GM19240 (cell line): ENCODE measurements around the gene SERGEF.
"Not testable (repeated sequence)": the region's sequence is repeated elsewhere in the genome, so short reads cannot be mapped to it uniquely, and the experiment has no call there.

ENCODE experiments used
- DNase-seq: peaks from one replicate; pipeline ENCODE4 v3.0.0; 2011; ENCODE audit warnings: low spot score; ENCODE audit not compliant: insufficient read length

Gene SERGEF

DNA sequence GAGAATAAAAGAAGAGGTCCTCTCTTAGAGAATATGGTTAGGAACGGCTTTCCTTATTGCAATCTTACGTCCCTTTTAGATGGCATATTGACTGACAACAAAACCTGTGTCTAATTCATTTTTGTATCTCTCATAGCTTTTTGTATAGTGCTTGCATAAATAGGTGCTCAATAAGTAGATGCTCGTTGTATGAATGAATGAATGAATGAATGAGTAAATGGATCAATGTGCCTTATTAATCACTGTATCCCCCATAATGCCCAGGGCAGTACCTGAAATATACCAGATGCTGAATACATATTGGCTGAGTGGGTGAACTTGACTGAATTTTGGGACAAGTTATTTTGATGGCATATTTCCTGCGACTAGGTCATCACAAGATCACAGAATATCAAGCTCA lies 97.9 kb downstream of the SERGEF start:
- DNase-seq: no peak

DNA sequence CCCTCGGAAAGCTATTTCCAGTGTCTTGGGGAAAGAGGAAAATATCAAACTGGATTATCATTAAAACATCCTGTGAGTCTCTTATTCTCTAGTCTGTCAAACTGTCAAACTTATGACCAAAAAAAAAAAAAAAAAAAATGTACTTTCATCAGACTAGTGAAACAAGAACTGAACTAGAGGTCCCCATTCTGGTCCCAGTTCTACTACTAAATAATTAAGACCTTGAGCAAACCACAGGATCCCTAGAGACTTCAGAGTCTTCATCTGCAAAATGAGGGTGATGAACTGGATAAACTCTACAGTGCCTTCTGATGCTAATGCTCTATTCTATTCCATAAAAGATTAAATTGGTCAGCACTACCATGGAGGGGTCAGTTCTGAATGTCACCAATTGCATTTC lies 105.8 kb downstream of the SERGEF start:
- DNase-seq: no peak

DNA sequence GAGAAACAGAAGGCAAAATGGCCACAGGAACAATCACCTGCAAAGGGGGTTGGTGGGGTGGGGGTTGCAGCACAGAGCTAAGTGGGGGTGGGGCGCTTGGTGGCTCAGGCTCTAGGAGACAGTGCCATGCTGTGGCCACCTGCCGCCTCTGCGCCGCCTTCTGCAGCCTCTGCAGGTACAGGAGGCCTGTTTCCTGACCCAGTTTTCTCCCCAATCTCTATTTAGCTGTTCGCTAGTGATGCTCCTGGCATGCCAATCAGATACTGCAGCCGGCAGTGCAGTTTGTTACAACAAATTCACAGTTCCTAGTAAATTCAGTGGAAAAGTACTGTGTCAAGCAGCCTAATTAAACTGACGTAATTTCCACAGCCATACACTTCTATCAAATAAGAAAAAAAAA lies 106.4 kb downstream of the SERGEF start:
- no peak for DNase-seq

- DNase-seq: no peak
Measured at GRCh38 chr11:17905477-17905876, 107.4 kb downstream of the SERGEF start.

DNA sequence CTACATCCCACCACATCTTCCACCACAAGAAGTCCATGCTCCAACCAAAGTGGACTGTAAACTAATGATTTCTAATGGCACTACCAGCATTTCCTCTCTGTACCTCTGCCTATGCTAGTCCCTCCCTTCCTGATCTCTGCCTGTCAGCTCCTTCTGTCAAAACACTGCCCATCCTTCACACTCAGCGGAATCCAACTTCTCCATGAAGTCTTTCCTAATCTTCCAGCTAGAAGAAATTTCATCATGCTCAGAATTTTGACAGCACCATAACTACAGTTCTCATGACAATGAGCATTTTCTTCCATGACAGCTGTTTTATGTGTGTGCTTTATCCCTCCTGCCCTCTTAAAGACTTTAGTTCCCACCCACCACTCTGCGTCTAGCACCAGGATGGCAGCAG lies 111.4 kb downstream of the SERGEF start:
- DNase-seq: no peak

DNA sequence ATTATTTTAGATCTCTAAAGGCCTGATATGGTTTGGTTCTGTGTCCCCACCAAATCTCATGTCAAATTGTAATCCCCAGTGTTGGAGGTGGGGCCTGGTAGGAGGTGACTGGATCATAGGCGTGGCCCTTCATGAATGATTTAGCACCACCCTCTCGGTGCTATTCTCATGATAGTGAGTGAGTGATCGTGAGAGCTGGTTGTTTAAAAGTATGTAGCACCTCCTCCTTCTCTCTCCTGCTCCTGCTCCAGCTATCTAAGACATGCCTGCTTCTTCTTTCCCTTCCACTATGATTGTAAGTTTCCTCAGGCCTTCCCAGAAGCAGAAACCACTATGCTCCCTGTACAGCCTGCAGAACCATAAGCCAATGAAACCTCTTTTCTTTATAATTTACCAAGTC lies 114.1 kb downstream of the SERGEF start:
- DNase-seq: no peak

DNA sequence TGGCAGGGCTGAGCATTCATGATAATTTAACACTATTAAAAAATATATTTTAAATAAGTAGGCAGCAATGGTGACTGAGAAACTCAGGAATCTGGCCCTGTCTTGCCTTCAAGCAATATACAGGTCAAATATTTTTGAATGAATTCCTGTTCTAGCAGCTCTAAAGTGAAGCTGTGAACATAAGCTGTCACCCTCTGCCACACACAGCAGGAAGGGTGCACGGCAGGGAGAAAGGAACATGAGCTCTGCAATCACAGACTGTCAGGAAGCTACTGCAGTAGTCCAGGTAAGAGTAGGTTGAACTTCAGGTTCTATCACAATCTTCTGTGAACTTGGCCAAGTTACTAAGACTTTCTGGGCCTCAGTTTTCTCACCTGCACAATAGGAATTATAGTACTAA lies 114.8 kb downstream of the SERGEF start:
- no peak for DNase-seq

- no peak for DNase-seq
Measured at GRCh38 chr11:17897495-17897894, 115.4 kb downstream of the SERGEF start.

DNA sequence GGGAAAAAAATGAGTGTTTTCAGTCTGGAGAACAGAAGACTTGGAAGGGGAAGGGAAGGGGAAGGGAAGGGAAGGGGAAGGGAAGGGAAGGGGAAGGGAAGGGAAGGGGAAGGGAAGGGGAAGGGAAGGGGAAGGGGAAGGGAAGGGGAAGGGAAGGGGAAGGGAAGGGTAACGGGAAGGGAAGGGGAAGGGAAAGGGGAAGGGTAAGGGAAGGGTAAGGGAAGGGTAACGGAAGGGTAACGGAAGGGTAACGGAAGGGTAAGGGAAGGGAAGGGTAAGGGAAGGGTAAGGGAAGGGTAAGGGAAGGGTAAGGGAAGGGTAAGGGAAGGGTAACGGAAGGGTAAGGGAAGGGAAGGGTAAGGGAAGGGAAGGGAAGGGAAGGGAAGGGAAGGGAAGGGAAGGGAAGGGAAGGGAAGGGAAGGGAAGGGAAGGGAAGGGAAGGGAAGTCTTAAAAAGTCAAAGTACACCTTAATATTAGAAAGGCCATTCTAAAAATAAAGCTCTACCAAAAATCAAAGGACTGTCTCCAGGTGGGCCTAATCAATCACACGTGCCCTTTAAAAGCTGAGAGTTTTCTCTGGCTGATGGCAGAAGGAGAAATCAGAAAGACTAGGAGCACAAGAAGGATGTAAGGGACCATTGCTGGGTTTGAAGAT lies 116.2 kb downstream of the SERGEF start:
- DNase-seq: not testable (repeated sequence)

GRCh38 chr11:17894929-17895658 lies 117.8 kb downstream of the SERGEF start:
- DNase-seq: no peak

GRCh38 chr11:17892409-17892808 lies 120.4 kb downstream of the SERGEF start:
- no peak for DNase-seq

DNA sequence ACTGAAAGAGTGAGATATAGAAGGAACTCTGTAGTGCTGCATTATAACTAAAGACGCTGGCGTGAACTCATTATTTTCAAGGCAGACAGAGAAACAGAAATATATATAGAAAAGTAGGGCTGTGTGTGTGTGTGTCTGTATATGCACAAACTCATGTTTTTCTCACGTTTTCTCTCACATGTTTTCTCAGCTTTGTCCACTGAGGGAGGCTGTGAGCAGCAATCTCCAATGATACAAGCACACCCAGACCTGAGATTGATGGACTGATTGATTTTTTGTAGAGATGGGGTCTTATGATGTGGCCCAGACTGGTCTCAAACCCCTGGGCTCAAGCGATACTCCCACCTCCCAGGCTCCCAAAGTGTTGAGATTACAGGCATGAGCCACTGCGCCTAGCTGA lies 122.5 kb downstream of the SERGEF start:
- DNase-seq: no peak

- DNase-seq: no peak
Measured at GRCh38 chr11:17887779-17888178, 125.1 kb downstream of the SERGEF start.

DNA sequence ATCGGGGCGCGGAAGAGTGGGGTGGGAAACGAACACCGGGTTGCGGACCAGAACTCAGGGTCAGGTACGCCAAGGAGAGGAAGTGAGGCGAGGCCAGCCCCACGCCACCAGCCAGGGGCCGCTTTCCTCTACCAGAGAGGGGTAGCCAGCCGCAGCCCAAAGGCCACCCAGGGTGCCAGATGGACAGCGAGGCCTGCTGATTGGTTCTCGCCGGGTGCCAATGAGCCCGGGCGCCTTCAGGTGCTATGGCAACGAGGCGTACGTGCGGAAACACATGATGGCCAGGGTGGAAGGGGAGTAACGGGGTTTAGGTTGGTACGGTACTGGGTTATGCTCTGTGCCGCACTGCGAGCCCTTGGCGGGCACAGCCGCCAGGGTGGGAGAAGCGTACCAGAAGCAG lies 128.9 kb downstream of the SERGEF start:
- no peak for DNase-seq

DNA sequence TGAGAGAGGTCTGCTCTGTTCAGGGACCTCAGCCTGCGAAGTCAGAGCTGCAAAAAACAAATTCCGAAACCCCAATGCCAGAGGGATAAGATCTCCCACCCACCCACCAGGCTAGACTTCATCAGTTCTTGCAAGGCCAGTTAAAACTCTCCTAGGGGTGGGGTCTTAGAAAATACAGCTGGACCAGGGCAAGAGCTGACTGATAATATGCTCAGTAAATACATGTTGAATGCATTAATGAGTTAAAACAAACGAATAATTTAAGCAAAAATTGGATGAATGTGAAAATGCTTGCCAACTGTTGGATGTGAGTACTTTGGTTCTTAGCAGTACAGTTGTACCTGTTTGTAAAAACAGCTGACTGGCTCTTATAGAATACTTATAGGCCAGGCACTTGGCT lies 129.8 kb downstream of the SERGEF start:
- no peak for DNase-seq

- DNase-seq: no peak
Measured at GRCh38 chr11:17878743-17879142, 134.1 kb downstream of the SERGEF start.

DNA sequence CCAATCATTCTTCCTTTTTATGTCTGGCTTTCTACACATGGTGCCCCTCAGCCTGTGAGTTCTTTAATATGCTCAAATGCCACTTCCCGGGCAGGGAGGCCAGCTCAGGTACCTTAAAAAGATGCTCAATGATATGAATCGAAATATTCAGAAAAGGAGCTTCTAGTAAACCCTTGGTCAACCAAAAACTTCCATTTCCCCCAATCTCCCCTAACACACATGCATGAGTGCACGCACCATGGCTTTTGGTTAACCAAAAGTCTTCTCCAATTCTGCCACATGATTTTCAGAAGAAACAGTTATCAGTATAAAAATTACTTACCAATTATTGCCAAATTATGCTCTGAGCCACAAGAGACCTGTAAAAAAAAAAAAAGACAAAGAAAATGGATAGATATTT lies 135.0 kb downstream of the SERGEF start:
- no peak for DNase-seq

DNA sequence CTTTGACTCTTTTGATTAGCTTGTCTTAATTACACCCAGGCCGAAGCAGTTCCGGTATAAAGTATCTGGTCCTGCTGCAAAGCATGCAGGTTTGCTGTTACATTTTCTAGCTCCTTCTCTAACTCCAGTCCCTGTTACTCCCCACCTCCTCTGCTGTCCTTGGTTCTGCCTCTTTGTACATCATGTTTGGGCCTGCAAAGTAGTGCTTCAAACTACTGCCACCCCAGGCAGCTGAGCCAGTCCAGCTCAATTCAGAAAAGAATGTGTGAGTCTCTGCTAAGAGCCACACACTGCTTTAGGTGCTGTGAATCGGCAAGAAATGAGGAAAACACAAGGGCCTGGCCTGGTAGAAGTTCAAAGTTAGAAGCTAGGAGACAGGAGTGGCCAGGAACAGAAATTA lies 136.0 kb downstream of the SERGEF start:
- DNase-seq: no peak

DNA sequence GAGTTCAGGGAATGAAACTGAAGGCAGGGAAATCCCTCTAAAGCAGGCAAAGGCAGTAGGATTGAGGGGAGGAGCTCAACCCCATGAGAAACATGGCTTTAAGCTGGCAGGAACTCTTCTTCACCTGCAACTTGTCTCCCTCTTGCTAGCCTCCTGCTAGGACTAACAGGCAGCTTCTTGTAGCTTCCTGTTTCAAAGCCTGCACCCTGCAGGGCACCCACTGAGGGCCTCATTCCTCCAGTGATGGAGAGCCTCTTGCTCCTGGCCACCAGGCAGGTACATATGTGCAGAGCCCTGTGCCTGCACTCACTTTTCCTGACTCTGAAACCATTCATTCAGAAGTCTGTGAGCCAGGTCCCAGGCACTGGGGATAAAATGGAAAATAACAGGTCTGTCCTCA lies 137.0 kb downstream of the SERGEF start:
- no peak for DNase-seq

DNA sequence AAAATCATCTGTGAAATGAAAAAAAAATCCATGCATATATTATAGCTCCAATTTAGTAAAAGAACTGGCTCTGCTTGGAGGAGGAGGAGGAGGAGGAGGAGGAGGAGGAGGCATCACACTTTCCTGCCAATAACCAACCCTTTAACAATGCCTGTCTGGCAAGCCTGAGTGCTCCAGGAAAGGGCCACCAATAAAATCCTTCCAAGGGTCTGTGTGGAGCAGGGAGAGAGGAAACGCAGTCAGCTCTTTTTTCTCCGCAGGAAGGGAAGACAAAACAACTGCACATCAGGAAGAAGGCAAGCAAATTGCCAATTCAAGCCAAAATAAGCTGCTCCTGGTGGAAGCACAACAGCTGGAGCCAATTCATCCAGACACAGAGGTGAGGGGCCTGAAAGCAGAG lies 139.3 kb downstream of the SERGEF start:
- no peak for DNase-seq

DNA sequence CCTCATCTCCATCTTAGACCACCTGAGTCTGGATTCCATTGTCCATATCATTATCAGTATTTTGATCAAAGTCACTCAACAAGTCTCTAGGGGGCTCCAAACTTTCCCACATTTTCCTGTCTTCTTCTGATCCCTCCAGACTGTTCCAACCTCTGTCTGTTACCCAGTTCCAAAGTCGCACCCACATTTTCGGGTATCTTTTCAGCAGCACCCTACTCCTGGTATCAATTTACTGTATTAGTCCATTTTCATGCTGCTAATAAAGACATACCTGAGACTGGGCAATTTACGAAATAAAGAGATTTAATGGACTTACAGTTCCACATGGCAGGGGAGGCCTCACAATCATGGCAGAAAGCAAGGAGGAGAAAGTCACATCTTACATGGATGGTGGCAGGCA lies 144.4 kb downstream of the SERGEF start:
- not testable (repeated sequence) for DNase-seq

GRCh38 chr11:17867341-17867740 lies 145.5 kb downstream of the SERGEF start:
- no peak for DNase-seq

GRCh38 chr11:17865765-17866428 lies 146.9 kb downstream of the SERGEF start:
- no peak for DNase-seq
